SHP77 (cell line): Measurements from ENCODE around the gene NR2F6.
"Not testable (repeated sequence)": the region's sequence is repeated elsewhere in the genome, so short reads cannot be mapped to it uniquely, and the experiment has no call there.

ENCODE experiments used
- DNase-seq, 2 experiments: peaks; one replicate each; lab custom pipeline; 2025; lab: John Stamatoyannopoulos, UW

The NR2F6 gene

DNA sequence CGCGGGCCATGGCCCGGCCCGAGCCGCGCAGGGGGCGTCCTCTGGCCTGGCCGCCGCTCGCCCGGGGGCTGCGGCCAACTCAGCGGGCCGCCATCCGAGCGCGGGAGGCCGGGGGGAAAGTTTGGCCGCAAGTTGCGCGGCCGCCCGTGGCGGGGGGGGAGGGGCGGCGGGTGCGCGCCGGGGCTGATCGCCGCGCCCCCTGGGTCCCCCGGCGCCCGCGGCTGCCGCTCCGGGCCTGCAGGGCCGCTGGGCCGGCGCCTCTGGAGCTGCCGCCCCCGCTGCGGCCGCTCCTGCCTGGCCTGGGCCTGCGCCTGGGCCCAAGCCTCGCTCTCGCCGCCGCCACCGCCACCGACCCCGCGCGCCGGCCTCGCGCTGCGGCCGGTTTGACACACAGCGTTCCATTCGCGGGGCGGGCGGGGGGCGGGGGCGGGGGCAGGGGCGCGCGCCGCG lies at the start of gene NR2F6:
Gene NR2F6 (minus strand): TSS at position 385 of the 450 bp plus-strand sequence. CDS start 699 bp downstream, outside the sequence.
- DNase-seq: no peak

DNA sequence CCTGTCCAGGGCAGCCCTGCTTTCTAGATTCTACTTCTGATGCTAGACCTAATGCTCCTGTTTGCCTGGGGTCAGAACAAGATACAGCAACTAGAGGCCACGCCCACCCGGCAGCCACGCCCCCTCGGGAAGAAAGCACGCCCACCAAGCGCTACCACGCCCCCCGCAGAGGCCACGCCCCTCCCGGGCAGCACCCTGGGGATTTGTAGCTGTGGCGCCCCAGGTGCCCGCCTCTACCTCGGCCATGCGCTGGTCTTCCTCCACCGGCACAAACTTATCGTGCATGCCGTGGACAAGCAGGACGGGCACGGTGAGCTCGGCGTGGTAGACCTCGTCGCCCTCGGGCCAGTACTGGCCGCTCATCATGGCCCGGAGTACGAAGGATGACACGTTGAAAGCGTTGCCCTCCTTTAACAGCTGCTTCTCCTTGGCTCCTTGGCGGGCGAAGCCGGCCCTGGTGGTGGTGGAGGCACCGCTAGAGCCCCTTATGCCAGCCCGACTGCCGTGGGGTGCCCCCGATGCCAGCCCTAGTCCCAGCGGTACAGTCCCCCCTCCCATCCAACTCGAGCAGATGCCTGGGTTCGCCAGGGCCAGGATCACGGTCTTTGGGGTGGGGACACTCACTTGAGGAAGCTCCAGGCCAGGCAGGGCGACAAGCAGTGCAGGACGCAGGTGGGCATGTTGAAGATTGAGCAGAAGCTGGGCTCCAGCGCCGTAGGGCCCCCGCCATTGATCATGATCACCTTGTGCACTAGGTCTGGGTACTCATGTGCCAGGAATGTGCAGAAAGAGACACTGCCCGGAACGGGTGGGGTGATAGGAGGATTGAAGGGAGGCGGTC lies 48.6 kb upstream of the NR2F6 start:
- DNase-seq: no peak

GRCh38 chr19:17293605-17294004 lies 47.9 kb upstream of the NR2F6 start:
- no peak for DNase-seq

DNA sequence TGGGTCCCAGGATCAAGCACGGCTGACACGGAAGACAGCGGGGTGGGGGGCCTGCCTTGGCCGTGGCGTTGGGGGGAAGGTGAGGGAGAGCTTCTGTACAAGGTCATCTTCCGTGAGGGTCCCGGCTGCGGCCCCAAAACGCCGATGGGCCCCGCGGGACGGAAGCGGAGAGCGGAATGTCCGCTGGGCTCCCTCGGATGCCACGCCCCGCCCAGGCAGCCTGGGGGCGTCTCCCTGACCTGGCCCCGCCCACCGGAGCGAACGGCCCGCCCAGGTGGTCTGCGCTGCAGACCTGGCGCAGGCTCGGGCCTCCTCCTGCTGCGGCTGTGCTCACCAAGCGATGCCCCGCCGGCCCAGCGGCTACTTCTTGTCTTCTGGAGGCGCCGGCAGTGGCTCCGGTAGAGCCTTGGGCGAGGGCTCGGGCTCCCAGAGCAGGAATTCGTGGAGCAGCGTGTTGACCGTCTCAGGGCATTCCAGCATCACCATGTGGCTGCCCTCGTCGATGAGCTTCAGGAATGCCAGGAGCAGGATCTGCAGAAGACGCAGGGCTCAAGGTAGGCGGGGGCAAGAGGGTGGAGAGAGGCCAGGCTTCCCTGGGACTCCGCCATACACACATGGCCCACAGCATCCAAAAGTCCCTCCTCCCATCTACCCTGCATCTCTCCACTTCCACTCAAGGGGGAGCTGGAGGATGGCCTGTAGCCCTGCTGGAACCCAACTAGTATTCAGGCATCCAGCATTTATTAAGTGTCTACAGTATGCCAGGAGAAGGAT lies 46.8 kb upstream of the NR2F6 start:
- peak in 1 of 2 experiments; percentile 27 for DNase-seq

- DNase-seq: no peak
Measured at GRCh38 chr19:17289489-17289888, 43.8 kb upstream of the NR2F6 start.

DNA sequence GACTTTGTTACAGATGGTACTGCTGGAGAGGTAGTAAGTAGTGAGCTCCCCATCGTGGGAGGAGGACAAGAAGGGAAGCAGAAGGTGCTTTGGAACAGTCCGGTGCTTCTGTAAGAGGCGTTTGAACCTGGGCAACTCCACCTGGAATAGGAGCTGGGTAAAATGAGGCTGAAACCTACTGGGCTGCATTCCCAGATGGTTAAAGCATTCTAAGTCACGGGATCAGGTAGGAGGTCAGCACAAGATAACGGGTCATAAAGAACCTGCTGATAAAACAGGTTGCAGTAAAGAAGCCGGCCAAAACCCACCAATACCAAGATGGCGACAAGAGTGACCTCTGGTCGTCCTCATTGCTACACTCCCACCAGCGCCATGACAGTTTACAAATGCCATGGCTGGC lies 41.0 kb upstream of the NR2F6 start:
- no peak for DNase-seq

DNA sequence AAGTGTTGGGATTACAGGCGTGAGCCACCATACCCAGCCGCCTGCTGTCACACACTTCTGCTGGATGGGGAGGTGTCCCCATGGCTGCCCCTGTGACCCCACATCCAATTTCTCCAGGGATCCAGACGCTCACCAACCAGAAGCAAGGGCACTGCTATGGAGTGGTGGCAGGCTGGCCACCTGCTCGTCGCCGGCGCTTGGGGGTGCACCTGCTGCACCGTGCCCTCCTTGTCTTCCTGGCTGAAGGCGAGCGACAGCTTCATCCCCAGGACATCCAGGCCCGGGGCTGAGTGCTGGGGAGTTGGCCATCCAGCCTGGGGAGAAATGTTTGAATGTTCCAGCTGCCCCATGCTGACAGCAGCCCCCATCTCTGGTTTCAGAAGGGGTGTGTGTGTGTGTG lies 40.5 kb upstream of the NR2F6 start:
- DNase-seq: no peak

- DNase-seq: no peak
Measured at GRCh38 chr19:17285415-17286135, 39.9 kb upstream of the NR2F6 start.

DNA sequence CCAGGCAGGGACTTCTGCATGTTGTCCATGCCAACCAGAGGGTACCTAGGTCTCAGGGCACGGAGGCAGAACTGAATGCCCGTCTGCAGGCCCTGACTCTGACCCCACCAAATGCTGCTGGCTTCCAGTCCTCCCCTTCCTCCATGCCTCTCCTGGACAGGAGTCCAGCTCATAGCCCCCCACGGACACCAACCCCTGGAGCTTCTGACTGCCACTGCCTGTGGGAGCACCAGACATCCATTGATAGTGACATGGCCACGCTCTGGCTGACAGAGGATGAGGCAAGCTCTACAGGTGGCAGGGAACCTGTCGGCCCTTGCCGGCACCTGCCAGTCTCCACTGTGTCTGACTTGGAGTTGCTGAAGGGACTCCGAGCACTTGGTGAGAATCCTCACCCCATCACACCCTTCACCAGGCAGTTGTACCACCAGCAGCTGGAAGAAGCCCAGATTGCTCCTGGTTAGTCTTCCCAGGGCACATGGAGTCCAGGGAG lies 37.8 kb upstream of the NR2F6 start:
- DNase-seq: no peak

DNA sequence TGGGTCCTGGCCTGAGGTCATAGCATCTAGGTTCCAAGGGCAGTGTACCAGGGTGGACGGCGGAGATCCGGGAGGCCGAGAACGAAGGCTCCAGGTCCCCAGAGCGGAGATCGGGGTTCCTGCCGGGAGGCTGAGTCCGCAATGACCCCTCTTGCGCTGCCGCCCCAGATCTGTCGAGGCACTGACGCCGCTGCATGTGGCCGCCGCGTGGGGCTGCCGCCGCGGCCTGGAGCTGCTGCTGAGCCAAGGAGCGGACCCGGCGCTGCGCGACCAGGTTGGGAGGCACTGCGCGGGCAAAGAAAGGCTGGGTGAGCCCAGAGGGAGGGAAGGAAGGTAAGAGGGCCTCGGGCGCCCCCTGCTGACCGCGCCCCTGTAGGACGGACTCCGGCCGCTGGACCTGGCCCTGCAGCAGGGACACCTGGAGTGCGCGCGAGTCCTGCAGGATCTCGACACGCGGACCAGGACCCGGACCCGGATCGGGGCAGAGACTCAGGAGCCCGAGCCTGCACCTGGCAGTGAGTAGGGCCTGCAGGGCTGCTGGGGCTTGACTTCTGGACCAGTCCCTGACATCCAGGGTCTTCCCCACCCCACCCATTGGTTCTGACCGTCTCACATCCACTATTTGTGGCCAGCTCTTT lies 36.9 kb upstream of the NR2F6 start:
- DNase-seq: peak; percentile 84 to 86

DNA sequence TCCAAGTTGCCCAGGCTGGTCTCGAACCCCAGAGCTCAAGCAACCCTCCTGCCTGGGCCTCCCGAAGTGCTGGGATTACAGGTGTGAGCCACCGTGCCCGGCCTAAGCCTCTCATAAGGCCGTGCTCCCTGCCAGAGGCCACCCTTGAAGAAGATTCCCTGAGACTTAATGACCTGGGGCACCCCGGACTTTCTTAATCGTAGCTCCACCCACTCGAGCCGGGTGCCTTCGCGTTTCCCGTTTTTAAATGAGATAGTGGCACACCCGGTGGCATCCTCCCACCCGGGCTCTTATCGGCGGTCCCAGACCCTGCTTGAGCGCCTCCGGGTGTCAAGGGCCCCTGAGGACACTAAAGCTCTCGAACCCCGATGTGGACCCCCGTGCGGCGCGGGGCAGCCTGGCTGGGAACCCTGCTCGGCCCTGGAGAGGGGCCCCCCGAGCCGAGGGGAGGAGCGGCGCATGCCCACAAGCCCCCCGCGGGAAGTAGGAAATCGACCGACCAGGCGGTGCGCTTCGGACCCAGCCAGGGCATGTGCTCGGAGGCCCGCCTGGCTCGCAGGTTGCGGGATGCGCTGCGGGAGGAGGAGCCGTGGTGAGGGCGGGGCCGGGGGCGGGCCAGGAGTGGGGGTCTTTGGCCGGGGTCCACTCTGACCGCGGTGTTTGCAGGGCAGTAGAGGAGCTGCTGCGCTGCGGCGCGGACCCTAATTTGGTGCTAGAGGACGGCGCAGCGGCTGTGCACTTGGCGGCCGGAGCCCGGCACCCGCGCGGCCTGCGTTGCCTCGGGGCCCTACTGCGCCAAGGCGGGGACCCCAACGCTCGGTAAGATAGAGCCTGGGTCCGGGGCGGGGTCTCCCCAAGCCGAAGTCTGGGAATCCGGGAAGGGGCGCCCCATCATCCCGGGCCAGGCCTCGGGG lies 35.9 kb upstream of the NR2F6 start, which contains the start of gene ANKLE1:
Gene ANKLE1 (plus strand): TSS at position 511 of the 914 bp plus-strand sequence. CDS start 20 bp downstream, at position 531.
- DNase-seq: no peak

DNA sequence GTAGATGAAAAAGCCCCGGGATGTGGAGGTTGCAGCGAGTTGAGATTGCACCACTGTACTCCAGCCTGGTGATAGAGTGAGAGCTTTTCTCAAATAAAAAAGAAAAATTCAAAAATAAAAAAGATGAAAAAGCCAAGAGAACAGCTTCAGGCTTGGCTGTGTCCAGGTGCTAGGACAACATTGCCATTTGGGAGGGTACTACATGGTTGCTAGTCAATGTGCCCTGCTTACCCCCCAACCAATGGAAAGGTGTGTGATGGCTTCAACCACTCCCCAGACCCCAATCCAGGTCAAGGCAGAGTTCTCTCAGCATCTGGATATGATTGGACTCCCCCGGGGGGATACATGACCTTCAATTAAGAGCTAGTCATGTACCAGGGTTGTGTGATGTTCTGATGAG lies 33.7 kb upstream of the NR2F6 start:
- no peak for DNase-seq

DNA sequence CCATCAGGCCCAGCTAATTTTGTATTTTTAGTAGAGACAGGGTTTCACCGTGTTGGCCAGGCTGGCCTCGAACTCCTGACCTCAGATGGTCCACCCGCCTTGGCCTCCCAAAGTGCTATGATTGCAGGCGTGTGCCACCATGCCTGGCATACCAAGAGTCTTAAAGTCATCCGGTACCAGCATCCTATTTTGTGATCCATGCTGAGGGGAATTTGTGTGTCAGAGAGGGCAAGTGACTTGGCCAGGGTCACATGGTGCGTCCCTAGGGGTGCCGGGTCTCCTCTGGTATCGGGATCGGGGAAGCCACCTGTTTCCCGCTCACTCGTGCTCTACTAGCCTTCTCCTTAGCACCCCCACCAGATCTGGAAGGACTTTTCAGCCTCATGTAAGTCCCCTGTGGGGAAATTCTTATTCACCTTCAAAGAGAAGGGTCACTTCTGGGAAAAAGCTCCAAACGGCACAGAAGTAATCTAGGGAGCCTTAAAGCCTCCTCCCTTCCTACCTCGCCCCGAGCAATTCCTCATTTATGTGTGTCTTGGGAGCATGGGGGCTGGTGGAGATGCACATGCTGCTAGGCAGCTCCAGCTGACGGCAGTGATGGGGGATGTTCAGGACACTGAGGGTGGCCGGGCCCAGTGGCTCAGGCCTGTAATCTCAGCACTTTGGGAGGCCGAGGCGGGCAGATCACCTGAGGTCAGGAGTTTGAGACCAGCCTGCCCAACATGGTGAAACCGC lies 29.9 kb upstream of the NR2F6 start:
- DNase-seq: no peak

GRCh38 chr19:17274892-17275291 lies 29.2 kb upstream of the NR2F6 start:
- DNase-seq: not testable (repeated sequence)

GRCh38 chr19:17268754-17269153 lies 23.0 kb upstream of the NR2F6 start:
- no peak for DNase-seq

GRCh38 chr19:17266975-17267788 lies 21.5 kb upstream of the NR2F6 start, which contains the start of gene BABAM1:
BABAM1 (plus strand) TSS chr19:17267443; CDS start chr19:17268807, 1,364 bp downstream.
- peak; percentile 100 for DNase-seq

DNA sequence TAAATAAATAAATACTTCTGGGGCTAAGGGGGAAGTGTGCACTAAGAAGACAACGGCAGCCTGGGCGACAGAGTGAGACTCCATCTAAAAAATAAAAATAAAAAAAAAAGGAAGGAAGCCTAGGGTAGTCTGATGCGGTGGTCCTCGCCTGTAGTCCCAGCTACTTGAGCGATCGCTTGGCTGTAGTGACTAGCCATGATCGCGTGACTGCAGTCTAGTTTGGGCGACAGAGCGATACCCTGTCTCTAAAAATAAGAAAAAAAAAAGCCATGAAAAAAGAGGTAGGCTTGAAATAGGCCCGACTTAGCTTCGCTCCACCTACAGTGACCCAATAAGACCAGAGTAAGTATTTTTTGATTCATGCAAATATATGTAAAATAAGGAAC lies 20.9 kb upstream of the NR2F6 start:
- DNase-seq: peak in 1 of 2 experiments; percentile 69

GRCh38 chr19:17266026-17266425 lies 20.3 kb upstream of the NR2F6 start:
- no peak for DNase-seq

DNA sequence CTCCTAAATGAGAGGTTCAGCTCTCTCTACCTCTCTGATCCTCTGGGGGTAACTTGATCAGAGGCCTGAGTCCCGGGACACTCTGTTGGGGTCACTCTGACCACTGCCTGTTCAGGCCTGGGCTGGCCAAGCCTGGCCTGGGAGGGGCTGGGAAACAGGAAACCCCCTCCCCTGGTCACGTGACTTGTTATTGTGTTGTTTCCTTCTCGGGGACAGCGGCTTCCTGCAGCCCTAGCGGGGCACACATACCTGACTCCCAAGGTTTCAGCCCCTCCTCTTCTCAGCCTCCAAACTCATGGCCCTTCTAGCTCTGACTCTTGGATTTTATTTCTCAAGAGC lies 18.9 kb upstream of the NR2F6 start, which contains the start of gene USHBP1:
Gene USHBP1 (minus strand): TSS at position 105 of the 339 bp plus-strand sequence. CDS start 446 bp downstream, outside the sequence.
- DNase-seq: no peak
